Frontal cortex (tissue), 4 donors: Measurements from ENCODE around the gene PRKAG2. TPM values are rescaled to one million over a fixed set of nuclear protein-coding genes. Genes with fewer than 3 reads are reported as not detected.

Experiments
- DNase-seq, 2 donors: peaks; one replicate each; pipeline ENCODE4 v3.0.0; 2012; ENCODE audit warnings: low spot score in 2 of 2
- FAIRE-seq: peaks from 2 replicates; lab custom pipeline; 2012; peaks lifted over from hg19 to GRCh38; lab: Jason Lieb, UNC
- total RNA-seq: library from RNA; depleted of rRNA; stranded (reverse); fragments of >200 nt; gene quantifications from one replicate; pipeline ENCODE4 v1.2.3, GENCODE V29; 2014
- donor health status: control.
- donor health status: control.
- donor health status: control.

PRKAG2 gene
- total RNA-seq, 1 donor from 2014 or later = 29.8 TPM

DNA sequence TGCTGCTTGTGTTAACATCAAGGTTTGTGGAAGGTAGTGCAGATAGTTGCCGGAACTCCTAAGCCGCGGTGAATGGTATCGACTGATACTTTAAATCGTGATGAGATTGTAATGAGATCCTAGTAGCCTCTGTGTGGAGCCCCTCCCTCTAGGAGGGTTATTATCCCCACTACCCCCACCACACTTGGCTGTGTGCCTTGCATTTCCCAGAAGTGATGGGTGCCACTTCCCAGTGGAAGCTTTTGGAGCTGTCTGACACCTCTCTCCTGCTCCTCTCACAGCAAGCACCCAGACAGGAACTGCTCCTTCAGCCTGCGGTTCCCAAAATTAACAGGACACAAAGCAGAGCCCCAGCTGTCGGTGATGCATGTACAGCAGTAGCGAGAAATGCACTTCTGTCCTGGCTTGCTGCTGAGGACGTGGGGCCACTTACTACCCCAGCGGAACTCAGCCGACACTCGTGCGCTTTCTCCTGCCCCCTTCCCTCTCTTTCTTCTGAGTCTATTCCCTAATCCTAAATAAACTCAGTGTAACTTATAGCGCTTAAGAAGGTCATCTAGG lies 52.5 kb downstream of the PRKAG2 start:
- DNase-seq = no peak
- no peak for FAIRE-seq

DNA sequence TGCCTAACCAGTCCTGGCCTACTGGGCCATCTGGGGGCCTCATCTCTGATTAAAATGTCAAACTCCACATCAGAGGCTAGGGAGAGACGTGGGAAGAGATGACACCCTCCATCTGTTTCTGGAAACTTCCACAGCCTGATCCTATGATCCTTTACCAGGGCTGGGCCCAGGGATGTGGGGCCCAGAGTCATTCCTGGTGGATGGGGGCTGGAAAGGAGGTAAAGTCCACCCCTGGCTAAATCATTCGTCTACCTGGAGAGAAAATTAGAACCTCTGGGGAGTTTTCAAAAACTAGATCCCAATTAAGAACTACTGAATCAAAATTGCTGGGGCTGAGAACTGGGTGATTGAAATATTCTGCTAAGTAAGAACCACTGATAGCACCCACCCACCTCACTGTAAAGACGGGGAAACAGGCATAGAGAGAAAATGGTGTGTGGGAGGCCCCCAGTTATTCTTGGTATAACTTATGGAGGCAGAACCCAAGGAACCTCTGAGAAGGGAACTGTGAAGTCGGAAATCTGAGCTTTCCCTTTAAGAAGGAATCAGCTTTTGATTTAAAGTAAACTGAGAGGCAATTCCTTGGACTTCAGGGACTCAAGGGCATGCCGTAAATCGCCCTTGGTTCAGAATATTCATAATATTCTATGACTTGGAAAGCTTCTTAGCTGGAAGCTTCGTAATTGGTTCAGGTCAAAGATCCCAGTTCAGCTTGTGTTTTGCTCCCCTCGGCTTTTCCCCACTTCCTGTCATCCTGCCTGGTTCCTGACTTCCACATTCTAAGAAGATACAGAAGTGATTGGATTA lies 53.1 kb downstream of the PRKAG2 start:
- no peak for FAIRE-seq
- no peak for DNase-seq

DNA sequence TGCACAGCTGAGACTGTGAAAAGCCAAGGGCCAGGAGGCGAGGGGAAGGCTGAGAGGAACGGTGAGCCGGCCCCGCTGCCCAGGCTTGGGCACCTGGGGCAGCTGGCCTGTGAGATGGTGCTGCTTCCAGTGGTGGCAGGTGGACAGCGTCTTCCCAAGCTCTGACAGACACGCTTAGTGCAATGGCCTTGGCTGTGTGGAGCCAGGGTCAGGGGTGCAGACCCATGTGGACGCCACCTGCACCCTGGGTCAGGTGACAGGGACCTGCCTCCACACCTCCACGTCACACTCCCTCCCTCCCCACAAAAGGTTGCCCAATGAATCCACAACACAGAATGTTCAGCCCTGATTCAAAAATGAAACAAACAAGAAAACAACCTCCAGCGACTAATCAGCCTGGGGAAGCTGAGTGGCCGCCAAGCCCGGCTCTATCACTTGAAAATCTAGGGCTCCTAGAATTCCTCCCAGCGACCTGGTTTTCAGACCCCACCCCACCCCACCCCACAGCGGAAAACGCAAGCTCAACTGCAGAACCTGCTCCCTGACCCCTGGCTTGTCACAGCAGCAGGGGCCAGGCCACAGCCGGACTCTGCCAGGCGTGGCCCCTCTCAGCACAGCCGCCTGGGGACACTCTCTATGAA lies 54.3 kb downstream of the PRKAG2 start:
- no peak for DNase-seq
- no peak for FAIRE-seq

DNA sequence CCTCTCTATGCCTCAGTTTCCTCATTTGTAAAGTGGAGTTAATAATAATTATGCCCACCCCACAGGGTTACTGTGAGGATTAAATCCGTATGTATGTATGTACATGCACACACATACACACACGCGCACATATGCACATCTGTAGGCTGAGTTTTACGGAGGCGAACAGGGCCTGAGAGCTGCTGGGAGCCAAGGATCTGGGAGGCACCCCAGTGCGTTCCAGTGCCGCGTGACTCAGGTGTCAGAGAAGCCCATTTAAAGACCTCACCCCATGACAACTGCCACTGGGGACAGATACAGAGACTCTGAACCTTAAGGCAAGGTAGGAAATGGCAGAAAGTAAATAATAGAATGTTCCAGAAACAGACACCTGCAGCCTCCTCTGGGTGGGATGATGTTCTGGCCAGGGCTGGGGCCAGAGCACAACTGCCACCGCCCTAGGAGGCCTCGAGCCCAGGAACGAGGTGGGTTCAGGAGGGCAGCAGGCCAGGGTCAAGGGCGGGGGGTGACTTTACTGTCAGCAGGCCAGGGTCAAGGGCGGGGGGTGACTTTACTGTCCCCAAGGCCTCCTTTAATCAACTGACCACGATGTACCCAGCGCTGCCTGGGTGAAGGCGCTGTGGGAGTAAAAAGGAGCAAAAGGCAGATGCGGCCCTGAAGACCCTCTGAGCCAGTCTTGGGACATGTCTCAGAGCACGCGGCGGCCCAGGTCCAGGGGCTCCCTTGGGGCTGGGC lies 54.9 kb downstream of the PRKAG2 start:
- DNase-seq = no peak
- no peak for FAIRE-seq

DNA sequence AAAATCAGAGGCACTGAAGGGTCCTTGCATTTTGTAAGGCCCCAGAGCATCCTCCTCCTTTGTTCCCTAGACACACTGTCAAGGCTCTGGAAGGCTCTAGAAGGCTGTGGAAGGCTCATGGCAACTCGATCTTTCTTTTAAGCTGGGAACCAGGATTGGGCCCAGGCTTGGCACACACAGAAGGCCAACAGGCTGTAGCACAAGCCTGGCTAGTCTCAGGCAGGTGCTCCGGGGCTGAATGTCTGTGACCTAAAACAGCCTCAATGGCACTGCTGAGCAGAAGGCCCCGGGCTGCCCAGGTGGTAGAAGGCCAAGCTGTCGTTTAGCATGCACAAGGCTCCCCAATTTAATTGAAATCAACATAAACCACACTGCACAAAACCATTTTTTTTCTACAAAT lies 55.7 kb downstream of the PRKAG2 start:
- FAIRE-seq = no peak
- DNase-seq = no peak

DNA sequence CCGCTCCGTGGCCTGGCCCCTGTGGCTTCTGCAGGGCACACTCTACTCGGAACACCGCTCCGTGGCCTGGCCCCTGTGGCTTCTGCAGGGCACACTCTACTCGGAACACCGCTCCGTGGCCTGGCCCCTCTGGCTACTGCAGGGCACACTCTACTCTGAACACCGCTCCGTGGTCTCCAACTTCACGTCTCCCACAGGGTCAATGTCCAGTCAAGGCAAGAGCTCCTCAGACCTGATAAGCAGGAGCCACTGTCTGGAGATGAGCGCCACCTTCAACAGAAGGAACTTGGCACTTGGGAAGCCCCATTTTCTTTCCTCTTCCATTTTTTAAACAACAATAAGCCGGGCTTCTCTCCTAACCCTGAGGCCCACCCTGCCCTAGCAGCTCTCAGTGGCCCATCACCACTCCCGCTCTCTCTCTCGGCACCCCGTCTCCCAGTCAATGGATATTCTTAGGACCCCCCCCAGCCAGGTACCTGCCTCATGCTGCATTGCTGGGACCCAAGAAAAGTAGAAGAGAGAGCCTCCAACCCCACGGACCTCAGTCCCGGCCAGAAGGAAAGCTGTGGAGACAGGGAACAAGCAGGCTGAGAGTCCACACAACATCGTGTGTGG lies 56.3 kb downstream of the PRKAG2 start:
- no peak for DNase-seq
- FAIRE-seq = no peak

DNA sequence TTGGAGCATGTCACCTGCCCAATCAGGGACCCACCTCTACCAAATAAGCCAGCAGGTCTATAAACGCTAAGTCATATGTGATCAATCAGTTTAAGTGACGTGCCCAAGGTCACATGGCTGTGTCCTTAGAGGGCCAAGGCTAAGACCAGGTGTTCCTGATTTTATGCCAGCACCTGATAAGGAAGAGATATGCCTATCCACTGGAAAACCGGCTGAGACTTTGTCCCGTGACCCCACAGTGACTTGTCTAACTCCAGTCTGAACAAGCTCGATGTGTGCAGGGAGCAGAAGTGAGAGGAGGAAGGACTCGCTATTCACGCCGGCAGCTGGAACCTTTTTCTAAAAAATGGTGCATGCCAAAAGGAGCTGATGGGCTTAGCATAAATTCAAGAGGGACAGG lies 57.0 kb downstream of the PRKAG2 start:
- DNase-seq (no peak), FAIRE-seq (no peak)

DNA sequence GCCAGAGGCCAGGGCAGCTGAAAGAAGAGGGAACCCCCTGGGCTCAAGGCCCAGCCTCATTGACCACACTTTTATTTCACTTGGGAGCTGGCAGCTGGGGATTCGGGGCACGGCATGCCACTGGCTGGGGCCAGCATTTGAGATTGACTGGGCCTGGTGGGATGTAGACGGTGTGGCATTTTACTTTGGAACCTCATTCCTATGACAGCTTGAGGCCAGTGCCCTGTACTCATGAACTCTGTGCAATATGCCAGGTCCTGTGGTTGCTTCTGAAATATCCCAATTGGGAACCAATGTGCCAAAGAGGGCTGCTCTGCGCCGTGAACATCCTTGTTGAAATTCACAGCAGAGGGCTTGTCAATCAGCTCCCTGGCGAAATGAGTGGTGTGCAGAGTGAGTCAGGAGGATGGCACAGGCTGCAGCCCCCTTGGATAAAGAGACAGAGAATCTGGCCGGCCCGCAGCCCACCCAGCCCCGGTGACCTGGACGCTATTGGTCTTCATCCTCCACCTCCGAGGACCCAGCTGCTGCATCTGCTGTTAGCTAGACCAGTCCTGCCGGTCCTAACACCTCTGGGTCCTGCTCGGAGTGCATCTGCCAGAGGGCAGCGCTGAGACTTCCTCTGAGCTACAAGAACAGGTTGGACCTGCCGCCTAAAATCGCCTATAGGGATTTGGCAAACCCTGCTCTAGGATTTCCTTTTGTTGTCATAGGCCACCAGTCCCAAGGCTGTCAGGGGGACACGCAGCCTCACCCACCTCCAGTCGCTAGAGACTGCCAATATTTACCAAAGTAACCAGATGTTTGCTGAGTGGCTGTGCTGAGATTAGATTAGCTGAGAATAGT lies 58.0 kb downstream of the PRKAG2 start:
- no peak for DNase-seq
- FAIRE-seq = no peak

DNA sequence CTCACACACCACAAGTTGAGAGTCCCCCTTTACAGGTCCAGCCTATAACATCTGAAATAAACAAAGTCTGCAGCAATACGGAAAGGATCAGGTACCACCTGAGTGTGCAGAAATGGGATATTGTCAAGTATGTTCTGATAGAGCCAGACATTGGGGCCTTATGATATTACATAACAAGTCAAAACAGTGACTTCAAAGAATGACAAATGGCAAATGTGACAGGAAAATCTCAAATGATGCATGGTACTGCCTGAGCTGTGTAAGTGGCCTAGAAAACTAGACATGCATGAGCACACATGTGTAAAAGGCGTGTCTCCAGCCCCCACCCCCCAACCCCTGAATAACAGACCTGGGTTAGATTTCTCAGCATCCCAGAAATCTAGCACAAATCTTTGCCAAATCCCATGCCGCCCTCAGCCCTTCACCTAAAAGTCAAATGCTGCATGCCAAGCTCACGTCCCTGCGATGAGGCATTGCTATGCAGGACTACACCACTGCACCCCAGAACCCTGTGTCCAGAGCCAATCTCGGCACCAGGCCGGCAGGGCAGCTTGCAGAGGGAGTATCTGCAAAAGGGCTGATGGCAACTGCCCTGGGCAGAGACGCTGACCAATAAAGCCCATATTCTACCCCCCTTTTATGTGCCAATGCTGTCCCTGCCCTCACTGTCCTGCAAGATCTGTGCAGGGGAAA lies 58.8 kb downstream of the PRKAG2 start:
- FAIRE-seq (no peak), DNase-seq (no peak)

DNA sequence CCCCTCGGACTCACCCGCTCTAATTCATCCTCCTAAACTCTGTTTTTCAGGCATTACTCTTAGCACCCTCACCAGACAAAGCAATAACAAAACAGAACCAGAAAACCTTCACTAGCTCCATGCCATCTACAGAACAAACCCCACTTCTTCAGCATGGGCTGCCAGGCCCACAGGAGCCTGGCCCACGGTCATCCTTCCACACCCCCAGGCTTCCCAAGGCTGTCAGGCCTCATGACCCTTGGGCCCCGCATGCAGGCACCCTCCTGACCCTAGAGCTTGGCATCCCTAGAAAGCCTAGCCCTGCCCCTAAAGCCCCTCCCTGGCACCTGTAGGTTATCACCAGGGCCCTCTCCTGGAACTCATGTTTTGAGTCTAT lies 59.6 kb downstream of the PRKAG2 start:
- DNase-seq (no peak), FAIRE-seq (no peak)

DNA sequence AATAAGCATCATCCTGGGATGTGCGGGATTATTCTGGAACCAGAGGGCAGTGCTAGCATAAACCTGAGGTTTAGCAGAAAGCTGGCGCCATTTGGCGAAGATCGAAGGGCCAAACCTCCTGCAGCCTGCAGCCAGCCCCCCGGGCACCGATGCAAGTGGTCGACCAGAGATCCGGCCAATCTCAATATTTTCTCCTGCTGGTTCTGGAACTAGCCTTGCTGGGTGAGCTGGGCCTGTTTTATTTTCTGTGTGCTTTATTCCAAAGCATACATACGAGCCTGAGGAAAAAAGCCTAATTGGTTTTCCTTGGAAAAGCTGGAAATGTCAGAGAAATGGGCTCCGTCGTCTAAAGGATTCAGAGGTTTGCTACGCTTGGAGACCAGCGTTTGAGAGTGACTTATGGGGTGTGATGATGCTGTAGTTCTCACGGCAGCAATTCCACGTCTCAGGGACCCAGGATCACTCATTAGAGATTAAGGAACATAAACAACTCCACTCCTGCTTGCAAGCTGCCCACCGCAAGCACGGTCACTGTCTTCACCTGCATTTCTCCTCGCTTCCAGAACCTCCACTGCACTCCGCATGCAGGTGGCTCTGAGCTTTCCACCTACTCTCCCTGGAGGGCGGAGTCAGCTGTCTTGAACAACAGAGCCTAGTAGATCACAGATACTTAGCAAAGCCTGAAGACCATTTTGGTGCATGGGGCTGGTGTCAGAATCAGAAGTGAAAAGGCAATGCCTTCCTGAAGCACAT lies 60.2 kb downstream of the PRKAG2 start:
- DNase-seq (no peak), FAIRE-seq (no peak)

DNA sequence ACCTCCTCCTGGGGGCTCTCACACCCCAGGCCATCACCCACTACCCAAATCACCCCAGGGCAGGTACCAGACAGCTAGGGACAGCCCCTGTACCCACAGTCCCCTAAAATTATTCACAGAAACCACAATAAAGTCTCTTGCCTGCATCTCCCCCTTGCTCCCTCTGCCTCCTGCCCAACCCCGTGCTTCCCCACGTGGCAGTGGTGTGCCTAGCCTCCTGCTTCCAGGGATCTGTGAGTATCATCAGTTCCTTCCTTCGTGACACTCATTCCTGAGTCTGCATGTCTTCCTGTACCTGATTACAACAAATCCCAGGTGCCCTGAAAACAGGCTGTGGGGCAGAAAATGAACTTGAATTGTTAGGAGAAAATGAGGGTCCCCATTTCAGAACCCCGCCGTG lies 61.5 kb downstream of the PRKAG2 start:
- DNase-seq = no peak

DNA sequence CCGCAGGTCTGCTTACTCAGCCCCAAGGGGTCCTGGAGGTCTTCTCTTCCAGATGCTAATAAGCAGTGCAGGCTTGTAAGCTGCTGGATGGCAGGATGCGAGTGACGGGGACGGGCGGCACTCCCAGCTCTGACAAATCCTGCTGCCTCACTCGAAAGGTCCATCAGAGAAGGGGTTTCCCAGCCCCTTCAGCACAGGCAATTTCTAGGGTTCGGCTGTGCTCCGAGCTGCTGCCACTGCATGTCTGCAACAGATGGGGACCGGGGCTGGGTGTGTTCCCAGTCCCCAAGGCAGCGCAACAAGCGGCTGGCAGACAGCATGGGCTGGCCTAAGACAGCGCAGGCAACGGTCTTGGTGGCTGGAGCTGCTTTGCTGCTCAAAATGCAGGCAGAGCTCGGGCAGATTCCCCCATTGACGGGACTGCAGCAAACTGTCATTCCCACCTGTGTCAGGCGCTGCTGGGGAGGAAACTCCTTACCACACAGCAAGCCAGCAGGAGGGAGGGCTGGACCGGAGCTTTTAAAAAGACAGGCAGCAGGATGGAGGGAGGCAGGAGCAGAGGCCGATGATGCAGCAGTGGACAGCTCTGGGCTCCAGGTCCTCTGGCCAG lies 62.4 kb downstream of the PRKAG2 start:
- FAIRE-seq (no peak), DNase-seq (no peak)

More for the DNA sequence above, 61.5 kb downstream of the PRKAG2 start:
- FAIRE-seq = no peak

DNA sequence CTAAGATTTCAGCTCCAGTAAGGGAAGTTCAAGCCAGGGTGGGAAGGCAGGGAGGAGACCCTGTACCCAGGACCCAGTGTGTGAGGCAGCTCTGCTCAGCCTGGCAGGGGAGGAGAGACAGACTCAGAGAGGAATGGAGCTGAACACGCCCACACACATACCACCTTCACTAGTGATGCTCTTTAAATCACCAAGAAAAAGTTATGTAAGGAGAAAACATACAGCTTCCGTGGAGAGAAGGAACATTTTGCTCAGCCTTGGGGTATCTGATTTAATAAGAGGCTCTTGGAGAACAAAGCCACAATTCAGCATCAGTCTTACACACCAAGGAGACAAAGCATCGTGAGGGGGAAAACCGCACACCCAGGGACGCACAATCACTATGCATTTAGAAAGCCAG lies 62.9 kb downstream of the PRKAG2 start:
- FAIRE-seq = no peak
- no peak for DNase-seq

DNA sequence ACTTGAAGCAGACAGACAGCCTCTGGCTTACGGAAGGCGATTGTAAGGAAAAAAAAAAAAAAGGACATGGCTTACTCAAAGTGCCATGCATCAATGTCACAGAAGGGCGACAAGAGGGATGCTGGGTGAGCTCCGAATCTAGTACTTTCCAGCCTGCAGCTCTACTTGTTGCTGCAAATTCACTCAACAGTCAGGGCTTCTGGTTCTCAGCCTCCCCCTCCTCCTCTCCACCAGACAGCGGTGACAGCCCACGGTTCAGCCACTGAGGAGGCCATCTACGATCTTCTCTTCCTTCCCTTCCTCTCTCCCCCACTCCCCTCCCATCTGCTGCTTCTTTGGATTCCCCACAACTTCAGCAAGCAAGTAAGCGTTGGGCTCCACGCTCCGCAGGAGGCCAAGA lies 63.5 kb downstream of the PRKAG2 start:
- DNase-seq (no peak), FAIRE-seq (no peak)

DNA sequence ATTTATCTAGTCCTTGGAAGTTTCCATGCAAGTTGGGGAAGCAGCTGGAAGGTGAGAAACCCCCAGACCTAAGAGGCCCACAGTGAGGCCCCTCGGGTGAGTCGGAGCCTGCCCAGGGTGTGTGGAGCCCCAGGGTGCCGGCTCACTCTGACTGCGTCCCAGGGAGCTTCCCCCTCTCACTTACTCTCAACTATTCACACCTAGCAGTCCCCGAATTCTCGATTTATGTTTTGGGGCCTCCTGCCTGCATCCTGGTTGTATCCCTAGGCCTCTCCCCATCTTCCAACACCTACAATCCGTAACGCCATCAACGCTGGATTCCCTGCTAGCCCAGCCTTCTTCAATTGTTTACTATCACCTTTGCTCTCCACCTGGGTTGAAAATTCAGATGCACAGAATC lies 63.9 kb downstream of the PRKAG2 start:
- FAIRE-seq (no peak), DNase-seq (no peak)

DNA sequence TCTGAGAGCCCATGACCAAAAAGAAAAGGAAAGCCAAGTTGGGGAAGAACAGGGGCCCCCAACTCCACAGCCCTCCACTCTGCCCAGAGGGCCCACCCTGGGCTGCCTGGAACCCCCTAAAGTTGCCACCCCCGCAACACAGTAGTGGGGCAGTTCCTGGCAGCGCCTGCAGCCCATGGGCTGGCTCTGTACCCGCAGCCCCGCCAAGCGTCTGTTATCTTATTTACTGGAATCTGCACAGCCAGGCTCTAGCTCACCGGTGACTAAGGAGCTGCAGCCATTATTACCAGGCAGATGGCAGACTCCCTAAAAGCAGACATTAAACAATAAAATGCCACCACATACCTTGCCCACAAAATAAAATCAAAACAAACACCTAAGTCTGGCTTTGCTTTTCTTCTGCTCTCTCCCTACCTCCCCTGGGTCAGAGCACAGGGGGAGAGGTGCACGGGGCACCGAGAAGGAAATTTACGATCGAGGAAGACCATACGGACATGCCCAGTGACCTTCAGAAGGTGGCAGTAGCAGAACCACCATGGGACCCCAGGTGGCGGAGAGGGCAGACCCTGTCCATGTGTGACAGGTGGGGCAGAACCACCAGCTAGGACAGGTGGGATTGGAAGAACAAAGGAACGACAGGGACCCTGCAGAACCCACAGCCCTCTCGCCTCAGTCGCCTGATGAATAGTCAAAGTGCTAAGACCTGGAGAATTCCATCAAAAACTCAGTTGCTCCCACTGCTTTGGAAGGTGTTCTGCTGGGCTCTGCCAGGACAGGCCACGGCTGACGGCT lies 66.3 kb downstream of the PRKAG2 start:
- no peak for FAIRE-seq

More for the DNA sequence above, 66.3 kb downstream of the PRKAG2 start:
- no peak for DNase-seq
